ENCODE data around the gene CABCOCO1. TPM values are rescaled to one million over a fixed set of nuclear protein-coding genes. Genes with fewer than 3 reads are reported as not detected.
"Not testable (repeated sequence)": the region's sequence is repeated elsewhere in the genome, so short reads cannot be mapped to it uniquely, and the experiment has no call there.

CABCOCO1 gene
- total RNA-seq, 2 donors from 2014 or later: 0.35 TPM; not detected in 1

GRCh38 chr10:61702584-61702983, 39.9 kb downstream of the CABCOCO1 start:
- H3K36me3 ChIP-seq: no peaks in the 10 kb centered on the region
- no peak for TF ChIP-seq CTCF (IDR thresholded peaks at IDR 0.05)
- no peaks in the 10 kb centered on the region for H3K27me3 ChIP-seq

DNA sequence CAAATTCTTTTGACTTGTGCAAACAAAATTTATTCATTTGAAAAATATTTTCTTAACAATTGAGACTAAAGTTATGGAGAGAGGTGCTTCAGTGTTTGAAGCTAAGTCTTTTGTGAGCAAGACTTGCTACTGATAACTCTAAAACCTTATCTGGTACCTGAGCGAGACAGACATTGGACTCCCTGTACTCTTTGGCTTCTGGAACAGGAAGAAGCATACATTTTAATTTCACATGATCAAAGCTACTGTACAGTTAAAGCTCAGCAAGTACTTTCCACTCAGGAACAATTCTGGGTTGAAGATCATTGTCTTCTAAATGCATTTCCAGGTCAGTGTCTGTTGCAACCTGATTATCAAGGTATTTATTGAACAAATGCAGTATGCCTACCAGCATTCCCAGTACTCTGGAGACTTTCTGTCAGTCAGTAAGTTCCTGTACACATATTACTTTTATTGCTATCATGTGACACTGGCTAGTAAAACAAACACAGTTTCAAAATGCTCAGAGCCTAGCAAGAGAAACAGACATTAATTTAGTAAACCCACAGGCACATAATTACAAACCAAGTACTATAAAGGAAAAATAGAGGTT, 42.4 kb downstream of the CABCOCO1 start:
- Histone ChIP-seq H3K9me3 (no peaks in the 10 kb centered on the region), H3K4me1 (no peaks in the 10 kb centered on the region), H3K4me3 (no peak overlapping the region), H3K36me3 (no peaks in the 10 kb centered on the region), H3K27me3 (no peaks in the 10 kb centered on the region), H3K27ac (no peak overlapping the region)
- DNase-seq (ENCODE audit: low spot score): no peak
- TF ChIP-seq CTCF (IDR thresholded peaks at IDR 0.05): no peak

More at GRCh38 chr10:61702584-61702983, 39.9 kb downstream of the CABCOCO1 start:
- Histone ChIP-seq H3K9me3 (no peaks in the 10 kb centered on the region), H3K27ac (no peak overlapping the region), H3K4me3 (no peak overlapping the region), H3K4me1 (no peaks in the 10 kb centered on the region)
- no peak for DNase-seq (ENCODE audit: low spot score)

- DNase-seq (ENCODE audit: low spot score): no peak
- H3K9me3 ChIP-seq: no peaks in the 10 kb centered on the region
- no peaks in the 10 kb centered on the region for H3K4me1 ChIP-seq
- H3K36me3 ChIP-seq: no peaks in the 10 kb centered on the region
- no peak overlapping the region for H3K4me3 ChIP-seq
- H3K27ac ChIP-seq: no peak overlapping the region
- TF ChIP-seq CTCF (IDR thresholded peaks at IDR 0.05): no peak
- no peaks in the 10 kb centered on the region for H3K27me3 ChIP-seq
Measured at GRCh38 chr10:61708846-61709245, 46.1 kb downstream of the CABCOCO1 start.

GRCh38 chr10:61712105-61712504, 49.4 kb downstream of the CABCOCO1 start:
- H3K4me1 ChIP-seq; H3K27me3 ChIP-seq; H3K36me3 ChIP-seq; H3K4me3 ChIP-seq; DNase-seq (ENCODE audit: low spot score); H3K27ac ChIP-seq; H3K9me3 ChIP-seq: not testable (repeated sequence)

DNA sequence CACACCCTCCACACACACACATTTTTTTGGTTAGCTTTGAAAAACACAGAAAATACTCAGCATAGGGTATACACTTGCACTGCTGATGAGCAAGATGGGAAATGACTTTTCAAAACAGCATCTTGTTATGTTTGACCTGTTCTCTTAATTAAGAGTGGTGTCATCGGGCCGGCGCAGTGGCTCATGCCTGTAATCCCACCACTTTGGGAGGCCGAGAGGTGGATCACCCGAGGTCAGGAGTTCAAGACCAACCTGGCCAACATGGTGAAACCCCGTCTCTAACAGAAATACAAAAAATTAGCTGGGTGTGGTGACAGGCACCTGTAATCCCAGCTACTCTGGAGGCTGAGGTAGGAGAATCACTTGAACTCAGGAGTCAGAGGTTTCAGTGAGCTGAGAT, 56.7 kb downstream of the CABCOCO1 start:
- DNase-seq (ENCODE audit: low spot score): not testable (repeated sequence)

DNA sequence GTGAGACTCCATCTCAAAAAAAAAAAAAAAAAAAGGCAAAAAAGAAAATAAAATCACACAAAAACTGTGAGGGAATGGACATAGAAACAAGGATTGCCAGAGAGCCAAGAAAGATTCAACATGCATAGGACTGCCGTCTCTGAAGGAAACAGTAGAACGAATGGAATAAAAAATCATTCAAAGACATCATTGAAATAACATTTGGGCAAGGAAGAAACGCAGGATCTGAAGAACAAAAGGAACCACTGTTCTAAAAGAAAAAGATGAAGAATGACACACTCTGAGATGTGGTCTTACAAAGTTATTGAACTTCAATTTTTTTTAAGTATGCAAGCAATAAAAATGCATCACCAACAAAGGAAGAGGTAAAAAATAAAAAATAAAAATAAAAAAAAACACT, 57.2 kb downstream of the CABCOCO1 start:
- no peak for DNase-seq (ENCODE audit: low spot score)
- Histone ChIP-seq H3K27me3 (no peaks in the 10 kb centered on the region), H3K27ac (no peak overlapping the region), H3K4me1 (no peaks in the 10 kb centered on the region), H3K4me3 (no peak overlapping the region), H3K36me3 (no peaks in the 10 kb centered on the region), H3K9me3 (no peaks in the 10 kb centered on the region)
- TF ChIP-seq CTCF (IDR thresholded peaks at IDR 0.05): no peak

More for the DNA sequence above, 56.7 kb downstream of the CABCOCO1 start:
- not testable (repeated sequence) for H3K4me3 ChIP-seq, H3K4me1 ChIP-seq, H3K36me3 ChIP-seq, H3K9me3 ChIP-seq, H3K27ac ChIP-seq, H3K27me3 ChIP-seq

- H3K9me3 ChIP-seq: no peaks in the 10 kb centered on the region
- no peaks in the 10 kb centered on the region for H3K27me3 ChIP-seq
- no peak for DNase-seq (ENCODE audit: low spot score)
- H3K36me3 ChIP-seq: no peaks in the 10 kb centered on the region
- no peak for TF ChIP-seq CTCF (IDR thresholded peaks at IDR 0.05)
- no peak overlapping the region for H3K27ac ChIP-seq
- H3K4me3 ChIP-seq: no peak overlapping the region
- no peaks in the 10 kb centered on the region for H3K4me1 ChIP-seq
Measured at GRCh38 chr10:61721431-61721830, 58.7 kb downstream of the CABCOCO1 start.

GRCh38 chr10:61725221-61725620, 62.5 kb downstream of the CABCOCO1 start:
- not testable (repeated sequence) for H3K9me3 ChIP-seq; H3K4me3 ChIP-seq; H3K4me1 ChIP-seq; H3K27me3 ChIP-seq; H3K36me3 ChIP-seq; DNase-seq (ENCODE audit: low spot score); H3K27ac ChIP-seq
